Brain microvascular endothelial cell (primary cell): ENCODE measurements around the gene ZNF214.
A peak's percentile ranks its signal among the peaks of the same experiment; 100 is the strongest.

Experiments used
- DNase-seq: peaks from one replicate; pipeline ENCODE4 v3.0.0-alpha.2; 2020
- H3K27ac ChIP-seq: fragments of 250-450 bp; sonication (Bioruptor Pico); 2 replicates; pipeline ENCODE4 v1.5.1; 2020; ENCODE audit warnings: mild to moderate bottlenecking, moderate library complexity
- H3K27me3 ChIP-seq: fragments of 250-450 bp; sonication (Bioruptor Pico); replicated peaks from 2 replicates; pipeline ENCODE4 v1.5.1; 2020; ENCODE audit warnings: mild to moderate bottlenecking
- H3K36me3 ChIP-seq: fragments of 250-450 bp; sonication (Bioruptor Pico); replicated peaks from 2 replicates; pipeline ENCODE4 v1.5.1; 2020; ENCODE audit warnings: mild to moderate bottlenecking
- H3K4me3 ChIP-seq: 2 replicates; pipeline ENCODE4 v1.5.1; 2011; ENCODE audit warnings: low read depth, mild to moderate bottlenecking, control low read depth, low read length, moderate library complexity
- in situ Hi-C: cut with HindIII; loops from 2 replicates; pipeline ENCODE4 v1.10.0; 2017; ENCODE audit warnings: low sequenced_read_pairs, low pct_ligation_motif_present
- TF ChIP-seq, protein P1 (sequence below): IDR thresholded peaks from 2 replicates; pipeline ENCODE4 v1.5.1; 2011; ENCODE audit warnings: low read depth, mild to moderate bottlenecking, moderate library complexity, low read length, control low read depth, inconsistent platforms; ENCODE audit errors: missing control alignments

ZNF214 gene

DNA sequence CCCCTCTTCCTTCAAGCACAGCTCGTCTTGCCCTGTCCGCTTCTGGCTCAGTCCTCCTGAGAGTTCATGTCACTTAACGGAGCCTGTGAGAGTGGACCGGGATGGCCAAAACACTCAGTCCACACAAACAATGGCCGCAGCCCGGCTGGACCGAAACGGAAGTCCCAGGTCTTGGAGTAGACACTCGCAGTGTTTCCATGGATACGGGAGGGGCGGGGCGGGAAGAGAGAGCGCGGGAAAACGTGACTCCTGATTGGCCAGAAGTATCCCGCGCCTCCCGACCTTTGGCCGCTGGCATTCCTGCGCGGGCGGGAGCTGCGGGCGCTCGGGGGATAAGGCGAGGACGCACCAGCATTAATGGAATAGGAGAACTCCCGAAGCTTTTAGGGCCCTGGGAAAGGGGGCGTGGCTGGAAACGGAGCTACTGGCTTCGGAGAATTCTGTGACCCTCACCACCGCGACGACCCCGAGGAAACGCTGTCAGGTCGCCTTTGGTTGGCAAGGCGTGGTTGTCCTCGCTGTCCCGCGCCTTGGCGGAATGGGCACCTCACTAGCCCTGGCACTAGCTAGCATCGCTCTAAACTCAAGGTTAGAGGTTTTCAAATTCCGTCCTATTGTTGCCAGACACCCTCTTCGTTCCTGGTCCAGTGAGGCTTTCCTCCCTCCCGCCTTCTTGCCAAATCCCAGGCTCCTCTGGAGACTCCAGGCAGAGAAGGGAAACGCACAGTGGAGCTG, at the start of gene ZNF214, which contains the start of gene NLRP14:
Gene ZNF214, minus strand, starts transcription at position 164 of the 735 bp plus-strand sequence. CDS start 17,511 bp downstream, outside the sequence.
Gene NLRP14, plus strand, starts transcription at position 297 of the 735 bp plus-strand sequence. CDS start 18,108 bp downstream, outside the sequence.
- Histone ChIP-seq H3K27me3 (no peaks in the 10 kb centered on the region), H3K4me3 (peak within 1 kb of the TSS; percentile 89), H3K27ac (peak within 1 kb of the TSS; percentile 18), H3K36me3 (no peaks in the 10 kb centered on the region)
- DNase-seq, result peak; percentile 90
- TF ChIP-seq, protein P1, sequence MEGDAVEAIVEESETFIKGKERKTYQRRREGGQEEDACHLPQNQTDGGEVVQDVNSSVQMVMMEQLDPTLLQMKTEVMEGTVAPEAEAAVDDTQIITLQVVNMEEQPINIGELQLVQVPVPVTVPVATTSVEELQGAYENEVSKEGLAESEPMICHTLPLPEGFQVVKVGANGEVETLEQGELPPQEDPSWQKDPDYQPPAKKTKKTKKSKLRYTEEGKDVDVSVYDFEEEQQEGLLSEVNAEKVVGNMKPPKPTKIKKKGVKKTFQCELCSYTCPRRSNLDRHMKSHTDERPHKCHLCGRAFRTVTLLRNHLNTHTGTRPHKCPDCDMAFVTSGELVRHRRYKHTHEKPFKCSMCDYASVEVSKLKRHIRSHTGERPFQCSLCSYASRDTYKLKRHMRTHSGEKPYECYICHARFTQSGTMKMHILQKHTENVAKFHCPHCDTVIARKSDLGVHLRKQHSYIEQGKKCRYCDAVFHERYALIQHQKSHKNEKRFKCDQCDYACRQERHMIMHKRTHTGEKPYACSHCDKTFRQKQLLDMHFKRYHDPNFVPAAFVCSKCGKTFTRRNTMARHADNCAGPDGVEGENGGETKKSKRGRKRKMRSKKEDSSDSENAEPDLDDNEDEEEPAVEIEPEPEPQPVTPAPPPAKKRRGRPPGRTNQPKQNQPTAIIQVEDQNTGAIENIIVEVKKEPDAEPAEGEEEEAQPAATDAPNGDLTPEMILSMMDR, result no peak
- in situ Hi-C loops, result no loop called here

DNA sequence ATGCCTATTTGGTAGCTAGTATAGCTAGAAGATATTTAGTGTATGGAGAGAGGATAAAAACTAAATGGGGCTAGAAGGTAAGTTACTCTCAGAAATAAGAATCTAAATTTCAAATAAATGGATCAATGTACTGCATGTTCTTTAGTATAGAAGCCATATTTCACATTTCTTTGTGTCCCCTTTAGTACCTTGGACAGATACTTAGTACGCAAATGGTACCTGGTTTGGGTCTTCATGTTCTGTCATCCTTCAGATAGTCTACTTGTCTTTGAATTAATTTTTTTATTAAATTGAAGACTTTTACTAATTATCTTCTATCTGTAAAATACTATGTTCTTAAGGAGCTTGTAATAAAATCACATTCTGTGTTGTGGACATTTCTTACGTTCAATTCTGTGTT, 42.4 kb upstream of the ZNF214 start:
- no peak overlapping the region for H3K4me3 ChIP-seq
- DNase-seq, result no peak
- no peaks in the 10 kb centered on the region for H3K27me3 ChIP-seq
- no peaks in the 10 kb centered on the region for H3K36me3 ChIP-seq
- in situ Hi-C loops, result no loop called here
- H3K27ac ChIP-seq, result no peak overlapping the region
- TF ChIP-seq, protein P1, result no peak

DNA sequence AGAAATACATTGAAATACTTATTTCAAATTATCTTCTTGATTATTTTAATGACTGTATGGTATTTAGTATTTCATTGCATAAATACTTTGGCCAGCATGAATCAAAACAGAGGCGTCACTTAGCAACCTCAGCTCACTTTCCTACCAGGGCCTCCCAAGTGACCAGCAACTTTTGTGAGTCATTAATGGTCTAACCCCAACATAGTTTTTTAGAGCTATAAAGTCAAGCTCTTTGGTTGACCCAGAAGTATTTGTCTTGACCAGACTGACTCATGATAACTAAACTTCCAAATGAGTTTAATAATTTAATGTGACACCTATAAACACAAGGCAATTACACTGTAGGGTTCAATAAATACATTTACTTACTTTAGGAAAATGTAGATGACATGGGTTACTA, 40.7 kb upstream of the ZNF214 start:
- TF ChIP-seq, protein P1, result no peak
- no peak overlapping the region for H3K4me3 ChIP-seq
- no peaks in the 10 kb centered on the region for H3K27me3 ChIP-seq
- no peak overlapping the region for H3K27ac ChIP-seq
- H3K36me3 ChIP-seq, result no peaks in the 10 kb centered on the region
- in situ Hi-C loops, result no loop called here
- DNase-seq, result peak; percentile 45

DNA sequence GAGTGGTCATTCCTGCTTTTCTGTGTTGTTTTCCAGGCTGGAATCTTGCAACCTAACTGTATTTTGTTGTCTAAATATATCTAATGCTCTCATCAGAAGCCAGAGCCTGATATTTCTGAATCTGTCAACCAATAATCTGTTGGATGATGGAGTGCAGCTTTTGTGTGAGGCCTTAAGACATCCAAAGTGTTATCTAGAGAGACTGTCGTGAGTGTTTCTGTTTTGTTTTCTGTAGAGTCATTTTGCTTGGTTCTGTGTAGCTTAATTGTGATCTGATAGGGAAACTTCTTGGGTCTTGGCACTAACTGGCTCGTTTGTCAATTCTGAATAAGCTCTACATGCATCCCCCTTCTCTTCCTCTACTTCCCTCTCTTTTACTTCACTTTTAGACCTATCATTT, 37.5 kb upstream of the ZNF214 start:
- Histone ChIP-seq H3K36me3 (no peaks in the 10 kb centered on the region), H3K4me3 (no peak overlapping the region), H3K27me3 (no peaks in the 10 kb centered on the region), H3K27ac (no peak overlapping the region)
- TF ChIP-seq, protein P1, result no peak
- no peak for DNase-seq
- in situ Hi-C loops, result no loop called here

DNA sequence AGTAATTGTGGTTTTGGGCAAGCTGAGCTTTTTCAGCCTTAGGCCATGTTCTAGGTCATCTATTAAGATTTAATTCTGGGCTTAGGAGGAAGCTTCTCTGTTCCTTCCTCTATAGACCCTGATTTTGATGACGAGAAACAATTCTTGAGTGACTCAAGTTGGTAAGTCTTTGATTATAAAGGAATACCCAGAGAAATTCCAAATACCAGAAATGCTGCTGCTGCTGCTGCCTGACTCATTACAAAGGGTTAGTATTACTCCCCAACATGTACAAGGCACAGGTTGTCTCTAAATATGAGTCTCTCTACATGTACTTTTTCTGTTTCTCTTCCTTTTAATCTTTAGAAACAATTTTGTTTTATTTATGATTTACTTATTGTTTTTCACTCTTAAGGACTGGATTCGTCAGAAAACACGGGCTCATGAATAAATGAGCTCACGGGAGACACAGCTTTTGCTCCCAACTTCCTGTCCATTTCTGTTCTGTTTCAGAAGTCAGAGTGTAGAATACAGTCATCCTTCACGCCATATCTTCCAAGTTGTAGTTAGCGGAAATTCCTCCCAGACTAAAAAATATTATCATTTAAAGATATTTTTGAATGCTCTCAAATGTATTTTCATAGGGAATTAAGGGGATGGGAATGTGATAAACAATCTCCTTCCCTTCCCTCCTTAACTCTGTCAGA, 36.8 kb upstream of the ZNF214 start:
- no peaks in the 10 kb centered on the region for H3K27me3 ChIP-seq
- in situ Hi-C loops, result no loop called here
- H3K4me3 ChIP-seq, result no peak overlapping the region
- TF ChIP-seq, protein P1, result no peak
- no peaks in the 10 kb centered on the region for H3K36me3 ChIP-seq
- DNase-seq, result no peak
- H3K27ac ChIP-seq, result no peak overlapping the region
